Left renal pelvis (tissue), 4 donors: ENCODE results near the gene DHX38. TPM values are rescaled to one million over a fixed set of nuclear protein-coding genes. Genes with fewer than 3 reads are reported as not detected.
A peak's percentile ranks its signal among the peaks of the same experiment; 100 is the strongest.

Experiments
- DNase-seq, 4 donors: peaks; one replicate each; pipeline ENCODE4 v3.0.0-alpha.2; 2013; ENCODE audit warnings: low read depth in 4 of 4, low spot score in 3 of 4
- polyA plus RNA-seq, 4 donors: library from polyadenylated mRNA; unstranded; fragments of 120-200 nt; gene quantifications; one replicate each; pipeline ENCODE4 v1.2.1, GENCODE V29; 2013; ENCODE audit not compliant: insufficient read length in 4 of 4

The DHX38 gene
- polyA plus RNA-seq, 4 donors = 57.1 to 78.0 (median 64.7) TPM

- DNase-seq = no peak
Measured at GRCh38 chr16:72120026-72120425, 26.4 kb downstream of the DHX38 start.

GRCh38 chr16:72122308-72122707, 28.7 kb downstream of the DHX38 start:
- DNase-seq = no peak

- no peak for DNase-seq
Measured at GRCh38 chr16:72122916-72123315, 29.3 kb downstream of the DHX38 start.

DNA sequence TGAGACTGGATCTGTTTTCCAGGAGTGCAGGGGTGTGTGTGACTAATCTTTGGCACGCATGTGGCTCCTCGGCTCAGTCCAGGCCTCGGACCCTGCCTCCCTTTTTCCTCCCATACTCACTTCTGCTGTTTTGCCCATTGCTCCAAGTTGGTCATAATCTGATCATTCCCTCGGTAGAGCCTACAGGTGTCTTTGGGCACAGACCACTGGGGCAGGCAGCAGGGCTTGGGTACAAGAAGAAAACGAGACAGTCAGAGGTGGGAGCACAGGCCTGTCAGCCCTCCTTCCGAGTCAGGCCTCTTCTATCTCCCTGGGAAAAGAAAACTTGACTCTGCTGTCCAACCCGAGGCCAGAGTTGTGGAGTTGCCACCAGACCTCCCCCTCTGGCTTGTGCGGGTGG, 29.8 kb downstream of the DHX38 start:
- DNase-seq = no peak

DNA sequence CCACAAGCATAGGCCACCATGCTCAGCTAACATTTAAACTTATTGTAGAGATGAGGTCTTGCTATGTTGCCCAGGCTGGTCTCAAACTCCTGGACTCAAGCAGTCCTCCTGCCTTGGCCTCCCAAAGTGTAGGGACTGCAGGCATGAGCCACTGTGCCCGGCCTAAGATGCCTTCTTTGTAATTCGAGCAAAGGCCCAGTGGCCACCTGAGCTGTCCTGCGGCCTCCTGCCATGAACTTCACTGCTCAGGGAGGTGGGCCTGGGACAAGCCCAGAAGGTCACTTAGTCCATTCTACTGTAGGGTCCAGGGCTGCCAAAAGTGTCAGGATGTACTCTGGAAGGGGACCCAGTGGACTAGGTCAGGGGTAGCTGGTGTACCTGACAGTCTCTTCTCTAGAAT, 30.5 kb downstream of the DHX38 start:
- DNase-seq = no peak

- peak; percentile 39 to 51 (median 48) for DNase-seq
Measured at GRCh38 chr16:72124761-72125634, 31.4 kb downstream of the DHX38 start.

- no peak for DNase-seq
Measured at GRCh38 chr16:72125635-72126428, 32.2 kb downstream of the DHX38 start.

DNA sequence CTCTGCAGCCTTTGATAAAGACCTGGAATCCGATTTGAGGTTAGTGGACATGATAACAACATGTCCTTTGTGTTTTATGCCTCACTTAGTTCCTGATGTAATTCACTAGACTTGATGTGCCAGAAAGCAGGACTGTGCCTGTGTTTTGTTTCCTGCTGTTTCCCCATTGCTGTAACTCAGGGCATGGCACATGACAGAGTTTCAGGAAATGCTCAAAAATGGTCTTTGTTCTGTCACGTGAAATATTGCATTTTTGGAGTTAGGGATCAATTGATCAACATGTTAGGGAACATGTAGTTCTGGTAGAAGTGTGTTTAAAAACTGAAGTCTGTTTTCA, 32.8 kb downstream of the DHX38 start:
- no peak for DNase-seq

DNA sequence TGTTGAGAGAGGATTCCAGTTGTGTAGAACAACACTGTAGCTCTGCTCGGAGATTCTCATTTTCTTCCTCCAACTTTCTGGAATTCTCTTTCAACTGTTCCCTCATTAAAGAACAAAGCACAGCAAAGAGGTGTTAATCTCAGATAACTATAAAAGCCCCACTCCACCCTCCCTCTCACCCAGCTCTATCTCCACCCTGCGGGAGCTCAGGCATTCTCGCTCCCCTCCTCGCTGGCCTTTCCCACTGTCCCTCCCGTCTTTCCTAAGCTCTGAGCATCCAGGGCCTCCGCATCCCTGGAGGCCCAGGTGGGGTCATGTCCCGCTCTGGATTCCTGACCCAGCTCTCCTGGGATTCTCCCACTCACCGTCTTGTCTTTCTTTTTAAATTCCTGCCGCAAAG, 35.1 kb downstream of the DHX38 start:
- no peak for DNase-seq

- no peak for DNase-seq
Measured at GRCh38 chr16:72129976-72130656, 36.5 kb downstream of the DHX38 start.

DNA sequence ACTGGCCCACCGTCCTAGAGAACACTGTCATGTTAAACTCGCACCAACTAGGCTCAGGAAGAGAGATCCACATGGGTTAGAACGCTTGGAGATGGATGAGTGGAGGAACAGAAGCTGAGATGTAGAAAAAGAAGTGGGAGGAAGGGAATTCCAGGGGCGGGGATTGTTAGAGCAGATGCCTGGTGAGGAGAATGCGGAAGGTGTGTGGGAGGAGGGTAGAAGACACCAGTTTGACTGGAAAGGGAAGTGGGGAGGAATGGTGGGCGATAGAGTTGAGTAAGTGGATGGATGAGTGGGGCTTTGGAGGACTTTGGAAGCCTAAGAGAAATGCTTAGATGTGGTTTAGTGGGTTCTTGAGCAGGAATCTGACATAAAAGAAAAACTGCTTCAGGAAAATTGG, 37.4 kb downstream of the DHX38 start:
- DNase-seq = no peak

DNA sequence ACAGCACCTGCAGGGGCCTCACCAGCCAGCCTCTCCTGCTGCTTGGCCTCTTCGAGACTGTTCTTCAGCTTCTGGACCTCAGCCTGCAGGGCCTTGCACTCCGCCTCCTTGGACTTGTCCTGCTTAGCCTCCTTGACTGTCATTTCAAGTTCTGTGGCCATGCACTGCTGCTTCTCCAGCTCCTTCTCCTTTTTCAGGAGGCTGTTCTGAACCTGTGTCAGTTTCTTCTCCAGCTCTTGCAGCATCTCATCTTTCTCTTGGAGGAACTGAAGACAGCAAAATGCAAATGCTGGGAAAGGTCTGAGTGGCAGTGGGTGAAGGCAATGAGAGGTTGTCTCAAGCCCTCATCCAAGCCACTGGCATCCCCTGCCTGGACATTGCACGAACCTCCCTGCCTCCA, 39.1 kb downstream of the DHX38 start:
- no peak for DNase-seq

GRCh38 chr16:72134507-72134906, 40.9 kb downstream of the DHX38 start:
- no peak for DNase-seq

GRCh38 chr16:72137380-72138063, 43.9 kb downstream of the DHX38 start:
- DNase-seq = no peak

DNA sequence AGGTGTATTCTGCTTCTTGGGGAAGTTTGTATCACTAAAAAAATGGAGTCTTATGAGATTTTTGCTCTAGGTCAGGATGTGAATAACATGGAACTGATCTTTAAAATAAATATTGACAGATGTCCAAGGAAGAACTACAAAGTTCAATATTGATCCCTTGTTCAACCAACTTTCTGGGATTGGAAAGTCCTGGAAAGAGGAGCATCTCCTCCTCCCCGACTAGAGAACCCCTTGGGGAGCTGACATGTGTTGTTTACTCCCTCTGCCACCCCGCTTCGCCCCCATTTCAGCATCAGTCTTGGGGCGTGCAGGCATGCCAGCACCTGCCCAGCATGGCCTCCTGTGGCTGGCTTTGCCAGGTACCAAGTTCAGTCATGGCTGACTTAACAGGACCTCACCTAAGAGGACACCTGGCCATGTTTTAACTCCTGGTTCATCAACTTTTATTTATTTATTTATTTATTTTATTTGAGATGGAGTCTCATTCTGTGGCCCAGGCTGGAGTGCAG, 44.5 kb downstream of the DHX38 start:
- no peak for DNase-seq

DNA sequence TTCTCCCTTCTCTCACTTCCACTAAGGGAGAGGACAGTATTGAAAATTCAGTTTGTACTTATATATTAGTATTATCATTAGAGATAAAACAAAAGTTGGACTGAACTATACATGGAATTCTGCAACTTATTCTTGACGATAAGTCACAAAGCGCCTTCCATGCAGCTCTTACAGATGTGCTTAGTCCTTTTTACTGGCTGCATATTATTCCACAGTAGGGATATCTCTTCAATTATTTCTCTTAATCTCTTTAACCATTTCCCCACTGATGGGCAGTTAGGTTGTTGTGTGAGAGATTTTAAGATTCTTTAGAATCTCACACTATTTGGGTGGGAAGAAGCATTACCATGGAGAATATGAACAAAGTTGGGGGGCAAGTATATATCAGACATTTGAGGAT, 46.3 kb downstream of the DHX38 start:
- DNase-seq = no peak

- DNase-seq = no peak
Measured at GRCh38 chr16:72142476-72142875, 48.8 kb downstream of the DHX38 start.

DNA sequence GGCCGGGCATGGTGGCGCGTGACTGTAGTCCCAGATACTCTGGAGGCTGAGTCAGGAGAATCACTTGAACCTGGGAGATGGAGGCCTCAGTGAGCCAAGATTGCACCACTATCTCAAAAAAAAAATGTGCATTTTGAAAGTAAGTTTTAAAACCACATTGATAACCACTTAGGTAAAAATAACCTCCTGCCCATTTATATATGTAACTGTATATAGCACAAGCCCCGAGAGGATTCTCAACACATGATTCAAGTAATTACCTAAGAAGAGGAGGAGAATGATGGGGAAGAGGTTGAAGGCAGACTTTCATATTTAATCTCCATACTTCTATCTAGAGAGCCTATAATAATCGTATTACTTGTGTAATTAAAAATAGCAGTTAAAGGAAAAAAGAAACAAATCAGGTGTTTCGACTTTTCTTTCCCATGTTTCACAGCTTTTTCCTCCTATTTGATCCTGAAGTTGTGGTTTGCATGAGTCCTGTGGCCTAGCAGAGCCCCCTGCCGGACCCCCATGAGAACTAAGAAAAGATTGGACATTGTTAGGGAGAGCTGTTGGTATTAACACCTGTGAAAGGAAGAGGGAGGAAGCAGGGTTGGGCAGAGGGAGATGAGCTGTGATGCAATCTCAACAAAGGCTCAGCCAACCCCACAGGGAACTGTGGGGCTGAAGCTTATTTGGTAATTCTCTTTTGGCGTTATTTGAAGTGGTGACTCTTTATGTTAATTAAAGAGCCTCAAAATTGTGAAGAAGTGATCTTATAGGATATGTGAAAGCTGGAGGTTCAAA, 56.2 kb downstream of the DHX38 start:
- DNase-seq = no peak

- no peak for DNase-seq
Measured at GRCh38 chr16:72159386-72159785, 65.7 kb downstream of the DHX38 start.

DNA sequence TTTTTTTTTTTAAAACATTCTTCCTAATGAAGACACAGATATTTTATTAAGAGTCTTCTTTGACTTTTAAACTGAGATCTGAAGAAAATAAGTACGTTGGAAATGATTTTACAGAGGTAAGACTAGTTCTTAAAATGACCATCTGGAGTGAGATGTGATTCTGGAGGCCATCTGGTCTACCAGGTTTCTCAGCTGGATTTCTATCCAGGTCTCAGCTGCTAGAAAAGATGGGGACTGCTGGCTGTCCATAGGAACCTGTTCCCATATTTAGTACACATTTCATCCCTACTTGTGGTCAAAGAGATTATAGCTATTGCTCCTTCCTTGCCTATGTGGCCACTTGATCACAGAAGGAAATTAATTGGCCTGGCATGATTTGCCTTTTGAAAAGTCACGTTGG, 66.2 kb downstream of the DHX38 start:
- DNase-seq = no peak
